Cardiac septum (tissue), 1 donor: ENCODE results near the gene KCNMA1. TPM values are rescaled to one million over a fixed set of nuclear protein-coding genes. Genes with fewer than 3 reads are reported as not detected.

Experiments used
- DNase-seq: peaks from one replicate; pipeline ENCODE4 v3.0.0-alpha.2; 2020; ENCODE audit warnings: low spot score
- intact Hi-C: fragments of 100-400 bp; cut with DNase I; formaldehyde crosslinking; loops from one replicate; pipeline ENCODE4 v1.14.0; 2022
- total RNA-seq: library from RNA; stranded (reverse); fragmentation: NEBNext Ultra II Directional; extraction: Animal tissue kit (Norgen Biotek cat#: 25700); gene quantifications from one replicate; pipeline ENCODE4 v1.2.1, GENCODE V29; 2021
- donor health status: DM: no; HTN: no; CAD: no.

Gene KCNMA1
- total RNA-seq, 1 donor from 2014 or later, result 2.0 TPM

- intact Hi-C loops, result no loop called here
- DNase-seq, result no peak
These were observed 328.1 kb downstream of the KCNMA1 start for GRCh38 chr10:77309509-77309908.

- no peak for DNase-seq
- intact Hi-C loops, result no loop called here
These were observed 328.5 kb downstream of the KCNMA1 start for GRCh38 chr10:77309092-77309491.

- intact Hi-C loops, result no loop called here
- no peak for DNase-seq
These were observed 329.4 kb downstream of the KCNMA1 start for GRCh38 chr10:77308084-77308732.

- intact Hi-C loops, result no loop called here
- no peak for DNase-seq
These were observed 330.9 kb downstream of the KCNMA1 start for GRCh38 chr10:77306666-77307065.

DNA sequence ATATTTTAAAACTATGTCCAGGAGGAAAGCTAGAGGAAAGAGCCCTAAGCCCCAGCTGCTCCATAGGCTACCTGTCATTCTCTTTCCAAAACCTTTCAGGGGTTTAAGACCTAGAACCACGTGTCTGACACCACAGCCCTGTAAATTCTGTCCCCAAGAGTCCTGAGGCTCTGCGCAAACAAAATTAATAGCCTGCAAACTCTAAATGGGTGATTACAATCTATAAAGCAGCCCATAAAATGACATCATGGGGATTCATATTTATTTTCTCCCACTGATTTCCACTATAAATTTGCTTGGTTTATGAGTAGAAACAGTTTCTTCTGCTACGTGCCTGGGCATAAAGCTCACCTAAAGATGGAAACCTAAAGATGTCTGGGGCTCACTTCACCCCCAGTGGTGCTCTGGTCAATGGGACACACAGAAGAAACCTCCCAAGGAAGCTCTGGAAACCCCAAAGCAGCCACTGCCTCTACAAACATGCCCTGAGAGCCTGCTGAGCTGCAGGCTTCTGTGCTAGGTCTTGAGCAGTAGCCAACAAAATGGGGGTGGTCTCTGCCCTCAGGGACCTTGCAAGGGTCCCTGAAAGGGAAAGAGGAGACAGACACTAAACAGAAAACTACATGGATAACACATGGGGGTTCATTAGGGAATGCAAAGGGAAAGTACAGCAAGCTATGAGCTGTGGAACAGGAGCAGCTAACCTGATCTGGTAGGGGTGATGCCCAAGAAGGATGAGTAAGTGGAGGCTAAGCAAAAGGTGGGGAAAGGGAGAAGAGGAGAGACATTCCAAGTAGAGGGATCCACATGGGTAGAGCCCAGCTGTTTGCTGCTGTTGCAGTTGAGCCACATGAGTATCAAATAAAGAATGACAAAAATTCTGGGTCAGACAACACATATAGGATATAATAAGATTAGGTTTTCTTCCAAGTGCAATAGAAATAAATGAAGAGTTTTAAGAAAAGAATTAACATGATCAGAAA lies 331.7 kb downstream of the KCNMA1 start:
- no peak for DNase-seq
- intact Hi-C loops, result no loop called here

GRCh38 chr10:77304192-77304591 lies 333.4 kb downstream of the KCNMA1 start:
- no peak for DNase-seq
- intact Hi-C loops, result no loop called here

GRCh38 chr10:77301305-77301730 lies 336.3 kb downstream of the KCNMA1 start:
- DNase-seq, result no peak
- intact Hi-C loops, result no loop called here

- intact Hi-C loops, result no loop called here
These were observed 336.8 kb downstream of the KCNMA1 start for GRCh38 chr10:77300682-77301302.

GRCh38 chr10:77299320-77299719 lies 338.3 kb downstream of the KCNMA1 start:
- intact Hi-C loops, result no loop called here
- DNase-seq, result no peak

More at GRCh38 chr10:77300682-77301302, 336.8 kb downstream of the KCNMA1 start:
- DNase-seq, result no peak

DNA sequence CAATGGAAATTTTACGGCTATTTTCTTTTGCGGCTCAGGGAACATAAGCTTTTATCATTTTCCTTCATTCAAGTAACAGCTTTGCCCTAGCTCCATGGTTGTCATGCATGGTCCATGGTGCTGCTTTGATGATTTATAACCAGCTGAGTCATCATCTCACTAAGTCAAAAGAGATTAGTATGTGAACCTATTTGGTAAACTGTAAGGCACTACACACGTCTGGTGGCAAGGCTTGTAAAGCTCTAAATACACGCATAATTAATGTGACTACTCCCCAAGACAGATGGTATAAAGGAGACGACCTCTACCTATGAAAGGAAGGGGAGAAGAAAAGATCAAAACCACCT lies 340.2 kb downstream of the KCNMA1 start:
- DNase-seq, result no peak
- intact Hi-C loops, result no loop called here

DNA sequence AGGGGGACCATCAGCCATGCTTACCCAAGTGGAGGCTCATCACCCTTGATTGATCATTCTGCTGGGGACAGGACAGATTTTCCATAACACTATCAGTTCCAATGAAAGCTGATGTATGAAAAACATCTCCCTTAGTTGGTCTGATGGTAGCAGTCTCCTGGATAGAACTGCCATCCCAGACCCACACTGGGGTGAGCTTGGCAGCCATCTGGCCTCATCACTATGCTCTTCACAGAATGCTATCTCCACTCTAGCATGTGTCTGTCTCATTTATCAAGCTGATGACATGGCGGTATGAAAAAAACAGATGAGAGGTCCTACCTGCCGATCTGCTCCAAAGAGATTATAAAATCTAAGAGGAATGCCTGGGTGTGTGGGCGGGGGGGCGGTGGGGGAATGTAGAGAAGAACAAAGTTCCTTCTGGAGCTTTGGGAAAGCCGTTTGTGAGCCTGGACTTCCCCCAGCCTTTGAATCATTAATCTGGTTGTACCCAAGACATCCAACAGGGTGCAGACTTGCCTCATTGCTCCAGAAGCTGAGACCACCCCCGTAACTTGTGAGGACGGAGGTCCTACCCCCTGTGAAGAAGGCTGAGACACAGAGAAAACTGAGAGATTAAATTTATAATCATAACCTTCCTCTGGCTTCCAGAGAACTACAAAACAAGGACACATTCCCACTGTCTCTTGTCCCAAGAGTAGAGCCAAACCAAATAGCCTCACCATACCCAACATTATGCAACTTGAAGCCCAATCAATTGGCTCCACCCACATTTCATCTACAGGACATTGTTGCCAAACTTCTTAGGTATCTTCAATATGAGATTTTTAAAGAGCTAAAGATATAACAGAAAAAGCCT lies 340.8 kb downstream of the KCNMA1 start:
- DNase-seq, result no peak
- intact Hi-C loops, result no loop called here

- DNase-seq, result no peak
- intact Hi-C loops, result no loop called here
These were observed 343.8 kb downstream of the KCNMA1 start for GRCh38 chr10:77293773-77294172.

DNA sequence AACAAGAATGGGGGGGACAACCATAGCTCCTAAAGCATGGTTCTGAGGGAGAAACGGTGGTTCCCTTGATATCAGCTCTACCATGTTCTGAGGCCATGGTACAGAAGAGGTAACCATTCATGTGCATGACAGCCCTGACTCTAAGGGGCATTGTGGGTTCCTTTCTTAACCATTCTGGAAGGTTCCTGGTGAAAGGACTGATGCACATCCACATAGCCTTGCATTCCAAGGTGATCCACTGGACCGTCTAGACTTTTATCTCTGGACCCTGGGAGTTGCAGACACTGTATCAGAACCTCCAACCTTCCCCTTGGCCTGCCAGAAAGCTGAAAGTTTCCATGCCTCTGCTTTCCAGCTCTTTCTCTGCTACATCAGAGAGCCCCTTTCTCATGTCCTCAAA lies 344.3 kb downstream of the KCNMA1 start:
- intact Hi-C loops, result no loop called here
- no peak for DNase-seq

DNA sequence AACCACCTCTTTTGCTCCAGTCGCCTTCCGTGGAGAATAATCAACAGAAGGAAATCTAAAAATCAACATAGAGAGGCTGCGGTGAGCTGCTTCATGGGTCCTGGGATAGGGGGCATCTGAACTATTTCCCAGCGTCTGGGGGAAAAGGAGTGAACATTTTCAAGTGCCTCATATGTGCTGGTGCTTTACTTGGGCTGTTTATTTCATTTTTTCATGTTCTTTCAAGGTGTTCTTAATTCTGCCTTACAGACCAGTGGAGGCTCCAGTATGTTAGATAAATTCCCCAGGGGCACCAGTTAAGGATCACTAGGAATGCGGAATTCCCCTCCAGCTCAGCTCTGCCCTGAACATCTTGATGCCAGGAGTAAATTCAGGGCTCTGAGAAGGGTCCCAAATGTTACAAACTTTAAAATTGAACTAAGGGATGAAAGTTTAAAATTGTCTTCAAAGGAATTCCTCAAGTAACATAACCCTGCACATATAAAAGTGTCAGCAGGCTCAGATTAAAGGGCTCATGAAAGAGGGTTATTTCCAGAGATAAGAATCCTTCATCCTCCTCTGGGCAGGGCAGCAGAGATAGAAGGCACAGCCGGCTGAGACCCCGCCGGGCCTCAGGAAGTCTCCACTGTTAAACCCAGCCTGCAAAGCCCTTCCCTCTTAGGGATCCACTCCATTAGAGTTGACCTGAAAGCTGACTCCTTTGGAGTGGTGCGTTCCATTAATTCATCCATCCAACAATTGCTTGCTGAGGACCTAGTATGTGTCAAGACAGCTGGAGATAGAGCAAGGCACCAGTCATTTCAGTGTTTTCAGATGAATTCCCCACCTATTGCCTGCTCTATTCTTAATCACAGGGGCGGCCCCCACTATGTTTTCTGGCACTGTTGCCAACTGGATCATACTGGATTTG lies 345.8 kb downstream of the KCNMA1 start:
- DNase-seq, result no peak
- intact Hi-C loops, result no loop called here

DNA sequence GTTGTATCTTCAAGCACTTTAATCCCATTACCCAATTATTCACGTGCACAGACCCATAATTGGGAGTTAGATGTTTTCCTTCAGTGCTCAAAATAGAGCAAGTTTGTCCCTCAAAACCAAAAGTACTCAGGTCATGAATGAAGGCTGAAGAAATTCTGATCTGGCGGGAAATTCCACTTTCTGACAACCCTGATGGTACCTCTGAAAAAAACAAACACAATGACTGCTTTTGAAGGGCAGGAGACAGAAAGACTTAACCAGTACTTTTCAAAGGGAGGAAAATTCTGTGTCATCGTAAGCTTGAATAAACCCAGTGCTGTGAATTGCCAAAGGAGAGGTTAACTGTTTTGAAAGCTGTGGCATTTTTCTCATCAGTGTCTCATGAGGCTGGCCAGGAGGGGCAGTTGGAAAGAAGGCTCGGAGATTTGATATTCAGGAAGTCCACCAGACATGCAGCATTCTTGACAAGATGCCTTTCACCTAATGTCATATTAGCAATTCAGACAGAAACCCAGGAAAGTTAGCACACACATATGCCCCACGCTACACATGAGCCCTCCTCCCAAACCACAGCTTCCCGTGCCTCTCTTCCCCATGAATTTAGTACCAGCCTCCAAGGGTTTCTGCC lies 347.0 kb downstream of the KCNMA1 start:
- no peak for DNase-seq
- intact Hi-C loops, result no loop called here

DNA sequence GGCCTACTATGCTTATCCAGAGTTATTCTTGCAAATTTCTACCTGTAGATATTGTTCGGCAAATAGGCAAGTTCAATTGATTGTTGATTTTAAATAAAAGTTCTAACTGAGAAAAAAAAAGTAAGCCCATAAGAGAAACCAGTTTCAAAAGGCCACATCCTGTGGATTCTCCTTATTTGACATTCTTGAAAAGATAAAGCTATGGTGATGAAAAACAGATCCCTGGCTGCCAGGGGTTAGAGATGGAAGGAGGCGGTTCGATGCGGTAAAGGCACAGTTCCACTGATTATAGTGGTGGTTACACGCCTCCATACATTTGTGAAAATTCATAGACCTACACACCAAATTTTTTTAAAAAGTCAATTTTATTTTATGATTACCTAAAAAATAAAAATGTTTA lies 347.8 kb downstream of the KCNMA1 start:
- intact Hi-C loops, result no loop called here
- DNase-seq, result no peak

DNA sequence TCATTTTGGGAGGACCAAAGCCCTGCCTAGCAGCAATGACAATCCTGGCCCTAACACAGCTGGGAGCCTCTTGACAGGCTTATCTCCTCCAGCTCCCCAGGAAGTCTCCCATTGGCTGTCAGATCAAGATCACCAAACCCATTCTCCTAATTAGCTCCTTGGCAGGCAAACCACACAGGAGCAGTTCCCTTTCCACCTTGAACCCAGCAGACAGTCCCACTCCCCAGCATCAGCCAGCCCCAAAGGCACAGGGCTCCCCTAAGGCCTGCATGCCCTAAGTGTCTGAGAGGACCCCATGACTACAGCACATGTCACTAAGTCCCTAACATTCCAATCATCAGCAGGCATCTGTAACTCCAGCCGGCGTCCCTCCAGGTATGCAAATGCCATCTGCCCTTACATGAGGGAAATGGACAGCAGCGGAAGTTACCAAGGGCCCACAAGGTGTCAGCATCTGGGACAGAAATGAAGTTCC lies 348.5 kb downstream of the KCNMA1 start:
- no peak for DNase-seq
- intact Hi-C loops, result no loop called here

GRCh38 chr10:77287647-77288120 lies 349.9 kb downstream of the KCNMA1 start:
- DNase-seq, result no peak
- intact Hi-C loops, result no loop called here
